IMR-90 (cell line): Measurements from ENCODE around the gene PLEKHG2.

Experiments used
- CTCF ChIP-seq: conservative IDR thresholded peaks from 2 replicates; pipeline ENCODE4 v1.5.1; 2012; ENCODE audit warnings: mild to moderate bottlenecking, low read depth, low read length, improper control_type of control experiment
- POLR2A ChIP-seq: IDR thresholded peaks from 2 replicates; pipeline ENCODE4 v1.6.1; 2012; ENCODE audit warnings: mild to moderate bottlenecking, low read depth, low read length
- RFX5 ChIP-seq: IDR thresholded peaks from 2 replicates; pipeline ENCODE4 v1.8.0; 2012; ENCODE audit warnings: low read depth, mild to moderate bottlenecking, low read length, moderate library complexity
- SMC3 ChIP-seq: fragments of 150-350 bp; IDR thresholded peaks from 2 replicates; pipeline ENCODE4 v1.6.1; 2016; ENCODE audit warnings: low read depth, mild to moderate bottlenecking, antibody characterized with exemption, low read length, moderate library complexity

GRCh38 chr19:39448271-39448670, 35.8 kb downstream of the PLEKHG2 start:
- TF ChIP-seq POLR2A (no peak), RFX5 (no peak), CTCF (no peak), SMC3 (no peak)
